Natural killer cell treated with Interleukin-12 subunit alpha and Interleukin-12 subunit beta and Interleukin-15 and Interleukin-18, amount 100 ng/mL, for 72 hours (primary cell): ENCODE data around the gene RERE. TPM values are rescaled to one million over a fixed set of nuclear protein-coding genes. Genes with fewer than 3 reads are reported as not detected.
"Not testable (repeated sequence)": the region's sequence is repeated elsewhere in the genome, so short reads cannot be mapped to it uniquely, and the experiment has no call there.

ENCODE experiments used
- ATAC-seq, 2 donors: fragments of 150-1000 bp; cut with Tn5 transposase in 1 of 2; sonication (Bioruptor Pico), chemical (Tn5 transposase) in 1 of 2; 2 replicates each; pipeline ENCODE4 v1.10.0; 2021
- DNase-seq: peaks from one replicate; pipeline ENCODE4 v3.0.0; 2022; ENCODE audit warnings: low spot score
- H3K27ac Mint-ChIP-seq, 2 donors: 1 replicate in 1 of 2; 2 replicates in 1 of 2; pipeline ENCODE4 v1.8.0; 2022; ENCODE audit warnings: mixed read lengths in 2 of 2, mild to moderate bottlenecking in 1 of 2, moderate library complexity in 1 of 2
- H3K27me3 Mint-ChIP-seq, 2 donors: 1 replicate in 1 of 2; 2 replicates in 1 of 2; pipeline ENCODE4 v1.8.0; 2022; ENCODE audit warnings: mixed read lengths in 2 of 2
- H3K36me3 Mint-ChIP-seq: one replicate; pipeline ENCODE4 v1.8.0; 2022; ENCODE audit warnings: mixed read lengths
- H3K4me1 Mint-ChIP-seq, 2 donors: 1 replicate in 1 of 2; 2 replicates in 1 of 2; pipeline ENCODE4 v1.8.0; 2022; ENCODE audit warnings: low read depth in 2 of 2, mixed read lengths in 2 of 2, mild to moderate bottlenecking in 1 of 2
- H3K4me3 Mint-ChIP-seq: one replicate; pipeline ENCODE4 v1.8.0; 2022; ENCODE audit warnings: mixed read lengths
- H3K9me3 Mint-ChIP-seq: 2 replicates; pipeline ENCODE4 v1.8.0; 2022; ENCODE audit warnings: mixed read lengths
- total RNA-seq, 2 donors: library from RNA; stranded (reverse); gene quantifications; one replicate each; pipeline ENCODE4 v1.2.3, GENCODE V29; 2022

The RERE gene
- total RNA-seq, 2 donors from 2014 or later: 38.2 to 72.4 TPM

DNA sequence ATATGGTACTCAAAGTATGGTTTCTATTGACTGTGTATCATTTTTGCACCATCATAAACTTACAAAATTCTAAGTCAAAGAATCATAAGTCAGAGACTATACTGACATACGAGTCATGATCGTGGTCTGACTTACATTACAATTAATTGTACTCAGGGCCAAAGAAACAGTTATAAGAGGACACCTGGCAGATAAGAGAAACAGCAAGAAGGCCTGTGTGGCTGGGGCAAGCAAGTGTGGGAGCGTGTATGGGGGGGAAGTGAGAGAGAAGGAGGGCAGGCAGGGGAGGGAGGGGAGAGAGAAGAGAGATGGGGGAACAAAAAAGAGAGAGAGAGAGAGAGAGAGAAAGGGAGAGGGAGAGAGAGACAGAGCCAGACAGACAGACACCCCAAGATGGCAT lies 70.9 kb downstream of the RERE start:
- ATAC-seq (no peak), DNase-seq (no peak)
- no peaks in the 10 kb centered on the region for H3K36me3 Mint-ChIP-seq
- no peak overlapping the region for H3K4me3 Mint-ChIP-seq
- H3K27ac Mint-ChIP-seq: no peak overlapping the region
- H3K9me3 Mint-ChIP-seq: no peaks in the 10 kb centered on the region
- peaks cover 0 to 4% of the 10 kb centered on the region in 2 donors for H3K4me1 Mint-ChIP-seq
- no peaks in the 10 kb centered on the region for H3K27me3 Mint-ChIP-seq

DNA sequence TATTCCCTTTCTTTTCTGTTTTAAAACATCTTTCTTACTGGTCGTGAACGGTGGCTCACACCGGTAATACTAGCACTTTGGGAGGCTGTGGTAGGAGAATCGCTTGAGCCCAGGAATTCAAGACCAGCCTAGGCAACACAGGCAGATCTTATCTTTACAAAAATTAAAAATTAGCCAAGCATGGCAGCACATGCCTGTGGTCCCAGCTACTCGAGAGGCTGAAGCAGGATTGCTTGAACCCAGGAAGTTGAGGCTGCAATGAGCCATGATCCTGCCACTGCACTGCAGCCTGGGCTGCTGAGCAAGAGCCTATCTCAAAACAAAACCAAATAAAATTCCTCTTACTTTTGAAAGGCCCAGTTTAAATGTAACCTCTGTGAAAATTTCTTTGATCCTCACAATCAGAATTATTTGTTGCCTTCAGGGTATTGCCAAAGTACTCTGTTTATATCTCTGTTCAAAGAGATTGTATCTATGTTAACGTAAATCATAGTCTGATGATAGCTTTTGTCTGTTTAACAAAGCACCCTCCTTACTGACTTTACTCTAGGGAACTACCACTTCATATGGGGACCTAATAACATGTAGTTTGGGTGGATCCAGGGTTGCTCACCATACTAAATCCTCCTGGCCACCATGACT lies 71.6 kb downstream of the RERE start:
- Mint-ChIP-seq H3K27me3 (no peaks in the 10 kb centered on the region), H3K9me3 (no peaks in the 10 kb centered on the region), H3K4me3 (no peak overlapping the region), H3K4me1 (peaks cover 0 to 4% of the 10 kb centered on the region in 2 donors), H3K27ac (no peak overlapping the region), H3K36me3 (no peaks in the 10 kb centered on the region)
- DNase-seq (no peak), ATAC-seq (no peak)

DNA sequence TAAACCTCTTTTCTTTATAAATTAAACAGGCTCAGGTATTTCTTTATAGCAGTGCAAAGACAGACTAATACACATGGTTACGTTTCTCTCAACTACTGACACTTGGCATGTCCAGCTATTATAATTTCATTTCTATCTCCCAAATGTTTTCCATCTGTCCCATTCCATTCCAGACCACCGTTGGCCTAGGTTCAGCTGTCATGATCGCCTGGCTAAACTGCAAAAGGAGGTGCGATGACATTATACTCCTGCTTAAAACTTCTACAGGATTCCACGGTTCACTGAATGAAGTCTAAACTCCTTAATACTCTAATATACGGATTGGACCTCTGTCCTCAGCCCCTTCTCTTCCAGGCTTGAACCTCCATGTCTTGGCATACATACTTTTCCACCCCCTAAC lies 72.1 kb downstream of the RERE start:
- H3K4me3 Mint-ChIP-seq: no peak overlapping the region
- DNase-seq (no peak), ATAC-seq (no peak)
- H3K36me3 Mint-ChIP-seq: no peaks in the 10 kb centered on the region
- H3K4me1 Mint-ChIP-seq: peaks cover 0 to 4% of the 10 kb centered on the region in 2 donors
- no peaks in the 10 kb centered on the region for H3K27me3 Mint-ChIP-seq
- H3K9me3 Mint-ChIP-seq: no peaks in the 10 kb centered on the region
- H3K27ac Mint-ChIP-seq: no peak overlapping the region

DNA sequence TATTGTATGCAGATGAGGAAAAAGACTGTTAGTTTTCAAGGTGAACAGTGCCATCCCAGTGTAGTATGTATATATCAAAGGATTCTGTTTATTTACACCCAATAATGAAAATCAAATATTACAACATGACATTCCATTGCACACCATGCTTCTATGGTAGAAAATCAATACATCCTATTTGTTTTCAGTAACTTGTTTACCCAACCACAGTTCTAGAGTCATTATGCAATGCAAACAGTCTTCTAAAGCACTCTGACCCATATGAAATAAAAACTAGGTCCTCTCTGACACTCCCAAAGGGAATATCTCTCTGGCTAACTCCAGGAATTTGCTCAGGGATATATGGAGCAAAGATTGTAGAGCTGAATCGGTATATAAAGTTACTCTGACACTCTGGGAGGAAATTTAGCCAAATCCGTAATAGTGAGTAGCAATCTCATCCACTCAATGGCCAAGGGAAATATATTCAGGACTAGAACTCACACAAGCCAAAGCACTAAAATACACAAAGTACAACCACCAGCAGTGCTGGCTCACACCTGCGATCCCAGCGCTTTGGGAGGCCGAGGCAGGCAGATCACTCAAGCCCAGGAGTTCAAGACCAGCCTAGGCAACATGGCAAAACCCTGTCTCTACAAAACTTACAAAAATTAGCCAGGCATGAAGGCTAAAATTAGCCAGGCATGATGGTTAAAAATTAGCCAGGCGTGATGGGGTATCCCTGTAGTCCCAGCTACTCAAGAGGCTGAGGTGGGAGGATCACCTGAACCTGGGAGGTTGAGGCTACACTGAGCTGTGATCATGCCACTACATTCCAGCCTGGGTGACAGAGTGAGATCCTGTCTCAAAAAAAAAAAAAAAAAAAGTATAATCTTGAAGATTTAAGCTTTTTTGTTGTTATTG lies 75.2 kb downstream of the RERE start:
- Mint-ChIP-seq H3K36me3 (peaks cover 7% of the 10 kb centered on the region), H3K4me3 (no peak overlapping the region), H3K9me3 (peaks cover 4% of the 10 kb centered on the region), H3K27me3 (no peaks in the 10 kb centered on the region), H3K27ac (no peak overlapping the region), H3K4me1 (peaks cover 0 to 13% of the 10 kb centered on the region in 2 donors)
- ATAC-seq (no peak), DNase-seq (no peak)

DNA sequence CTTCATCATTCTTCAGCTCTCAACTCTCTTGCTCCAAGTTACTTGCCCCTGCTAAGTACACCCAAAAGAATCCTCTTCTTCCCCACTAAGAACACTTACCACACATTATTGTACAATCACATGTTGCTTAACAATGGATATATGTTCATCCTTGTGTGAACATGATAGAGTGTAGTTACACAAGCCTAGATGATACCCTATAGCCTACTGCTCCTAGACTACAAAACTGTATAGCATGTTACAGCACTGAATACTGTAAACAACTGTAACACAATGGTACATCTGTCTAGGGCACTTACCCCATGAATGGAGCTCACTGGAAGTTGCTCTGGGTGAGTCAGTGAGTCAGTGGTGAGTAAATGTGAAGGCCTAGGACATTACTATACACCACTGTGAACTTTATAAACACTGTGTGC lies 77.4 kb downstream of the RERE start:
- peaks cover 7% of the 10 kb centered on the region for H3K36me3 Mint-ChIP-seq
- ATAC-seq (no peak), DNase-seq (no peak)
- peaks cover 4% of the 10 kb centered on the region for H3K9me3 Mint-ChIP-seq
- H3K27ac Mint-ChIP-seq: no peak overlapping the region
- H3K4me1 Mint-ChIP-seq: peaks cover 0 to 10% of the 10 kb centered on the region in 2 donors
- no peak overlapping the region for H3K4me3 Mint-ChIP-seq
- H3K27me3 Mint-ChIP-seq: no peaks in the 10 kb centered on the region

DNA sequence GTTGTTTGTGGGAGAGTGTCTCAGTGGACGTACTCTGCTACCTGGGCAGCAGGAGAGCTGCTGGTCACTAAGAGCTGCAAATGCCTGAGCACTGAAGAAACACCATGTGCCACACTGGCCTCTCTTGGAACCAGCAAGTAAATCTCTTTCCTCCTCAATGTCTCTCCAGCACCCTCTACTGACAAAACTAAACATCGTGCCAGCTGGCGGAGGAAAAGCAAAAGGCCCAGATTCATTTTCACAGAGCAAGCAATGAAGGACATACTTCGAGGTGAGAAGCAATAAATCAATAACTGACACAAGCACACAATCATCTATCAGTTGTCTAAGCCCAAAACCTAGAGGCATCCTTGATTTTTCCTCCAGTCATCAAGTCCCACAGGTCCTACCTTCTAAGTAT lies 78.1 kb downstream of the RERE start:
- H3K4me1 Mint-ChIP-seq: peaks cover 0 to 10% of the 10 kb centered on the region in 2 donors
- no peak overlapping the region for H3K4me3 Mint-ChIP-seq
- peaks cover 7% of the 10 kb centered on the region for H3K36me3 Mint-ChIP-seq
- no peak overlapping the region for H3K27ac Mint-ChIP-seq
- H3K9me3 Mint-ChIP-seq: peaks cover 4% of the 10 kb centered on the region
- no peaks in the 10 kb centered on the region for H3K27me3 Mint-ChIP-seq
- ATAC-seq (no peak), DNase-seq (no peak)

DNA sequence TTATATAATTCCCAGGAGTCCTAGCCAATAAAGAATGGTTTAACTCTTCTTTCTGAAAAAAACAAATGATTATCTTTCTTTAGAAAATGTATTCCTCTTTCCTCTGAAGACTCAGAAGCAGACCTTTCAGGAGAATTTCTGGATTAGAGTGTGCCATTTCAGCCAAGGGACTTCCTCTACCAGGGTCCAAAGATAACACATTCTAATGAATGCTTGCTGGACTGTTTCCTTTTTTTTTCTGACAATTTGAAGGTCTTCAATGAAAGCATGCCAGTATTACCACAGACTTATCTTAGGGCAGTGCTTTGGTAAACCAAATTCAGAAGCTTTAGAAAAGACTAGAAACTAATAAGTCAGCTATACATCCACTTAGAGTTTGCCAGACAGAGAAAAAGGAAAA lies 80.5 kb downstream of the RERE start:
- Mint-ChIP-seq H3K9me3 (peaks cover 4% of the 10 kb centered on the region), H3K27me3 (no peaks in the 10 kb centered on the region), H3K4me3 (no peak overlapping the region), H3K27ac (no peak overlapping the region), H3K4me1 (peaks cover 0 to 10% of the 10 kb centered on the region in 2 donors), H3K36me3 (peaks cover 7% of the 10 kb centered on the region)
- no peak for DNase-seq
- no peak for ATAC-seq

DNA sequence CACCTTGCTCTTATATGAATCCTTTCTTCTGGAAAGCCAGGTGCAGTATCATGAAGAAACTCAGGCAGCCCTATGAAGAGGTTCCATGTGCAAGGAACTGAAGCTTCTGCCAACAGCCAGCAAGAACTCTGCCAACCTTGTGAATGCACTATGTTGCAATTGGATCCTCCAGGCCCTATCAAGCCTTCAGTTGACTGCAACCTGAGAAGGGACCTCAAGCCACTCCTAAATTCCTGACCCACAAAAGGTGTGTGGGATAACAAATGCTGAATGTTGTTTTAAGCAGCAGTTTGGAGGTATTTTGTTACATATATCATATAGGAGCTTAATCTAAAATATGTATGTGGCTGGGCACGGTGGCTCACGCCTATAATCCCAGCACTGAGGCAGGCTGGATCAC lies 84.0 kb downstream of the RERE start:
- Mint-ChIP-seq H3K4me1 (peaks cover 0 to 3% of the 10 kb centered on the region in 2 donors), H3K9me3 (no peaks in the 10 kb centered on the region), H3K27ac (no peak overlapping the region), H3K27me3 (no peaks in the 10 kb centered on the region), H3K36me3 (no peaks in the 10 kb centered on the region), H3K4me3 (no peak overlapping the region)
- DNase-seq: no peak
- ATAC-seq: no peak

DNA sequence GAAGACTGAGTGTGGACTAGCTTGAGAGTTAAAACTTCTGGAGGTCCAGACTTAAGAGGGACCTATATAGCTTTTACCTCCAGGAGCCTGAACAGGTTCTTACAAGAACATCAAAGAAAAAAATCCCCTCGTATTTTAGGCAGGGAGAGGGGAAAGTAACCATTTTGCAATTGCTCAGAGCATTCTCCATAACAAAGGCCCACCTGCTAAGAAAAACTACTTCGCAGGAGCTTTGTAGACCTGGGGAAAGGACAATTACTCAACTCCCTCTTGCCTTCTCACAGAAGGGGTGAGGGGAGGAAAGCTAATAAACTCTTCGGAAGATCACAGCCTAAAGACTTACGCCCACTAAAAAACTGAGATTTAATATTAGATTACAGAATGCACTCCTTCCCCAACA lies 86.3 kb downstream of the RERE start:
- H3K27me3 Mint-ChIP-seq: no peaks in the 10 kb centered on the region
- no peaks in the 10 kb centered on the region for H3K9me3 Mint-ChIP-seq
- H3K27ac Mint-ChIP-seq: no peak overlapping the region
- no peak for ATAC-seq
- H3K4me3 Mint-ChIP-seq: no peak overlapping the region
- no peak for DNase-seq
- H3K4me1 Mint-ChIP-seq: peaks cover 0 to 7% of the 10 kb centered on the region in 2 donors
- H3K36me3 Mint-ChIP-seq: no peaks in the 10 kb centered on the region

DNA sequence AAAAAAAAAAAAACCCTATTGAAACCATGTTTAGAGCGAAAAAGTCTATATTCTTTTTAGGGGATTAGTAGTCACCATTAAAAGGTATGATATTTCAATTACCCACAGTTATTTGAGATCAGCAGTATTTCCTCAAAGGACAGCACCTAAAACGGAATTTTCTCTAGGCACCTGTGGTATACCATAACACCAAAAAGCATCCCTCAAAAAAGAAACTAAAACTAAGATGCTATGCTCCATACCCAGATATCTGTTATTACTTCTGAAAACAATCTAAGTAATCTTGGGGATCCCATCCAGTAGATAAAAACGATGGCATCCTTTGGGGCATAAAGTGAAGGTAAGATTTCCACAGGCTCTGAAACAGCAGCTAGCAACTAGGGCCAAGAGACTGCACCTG lies 89.0 kb downstream of the RERE start:
- no peak for ATAC-seq
- Mint-ChIP-seq H3K9me3 (no peaks in the 10 kb centered on the region), H3K4me3 (no peak overlapping the region), H3K36me3 (no peaks in the 10 kb centered on the region), H3K4me1 (peaks cover 0 to 7% of the 10 kb centered on the region in 2 donors), H3K27me3 (no peaks in the 10 kb centered on the region), H3K27ac (no peak overlapping the region)
- no peak for DNase-seq

DNA sequence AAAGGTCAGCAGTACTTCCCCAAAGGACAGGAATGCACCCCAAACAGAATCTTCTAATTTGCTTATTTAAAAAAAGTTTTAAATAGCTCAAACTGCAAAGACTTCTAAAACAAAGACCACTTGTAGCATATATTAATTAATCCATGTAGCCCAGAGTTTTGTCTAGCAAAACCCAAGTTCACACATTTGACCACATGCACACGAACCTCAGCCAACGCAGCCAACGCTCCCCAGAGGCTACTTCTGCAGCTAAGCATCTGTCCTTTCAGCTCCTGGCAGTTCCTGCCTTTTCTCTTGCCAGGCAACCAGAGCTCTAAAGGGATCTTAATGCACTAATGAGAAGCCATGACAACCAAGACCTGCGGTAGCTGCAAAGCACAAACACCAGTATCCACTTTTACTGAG lies 89.6 kb downstream of the RERE start:
- Mint-ChIP-seq H3K27ac (no peak overlapping the region), H3K4me3 (no peak overlapping the region), H3K9me3 (no peaks in the 10 kb centered on the region), H3K36me3 (no peaks in the 10 kb centered on the region), H3K4me1 (peaks cover 2 to 9% of the 10 kb centered on the region in 2 donors), H3K27me3 (no peaks in the 10 kb centered on the region)
- DNase-seq: no peak
- no peak for ATAC-seq

DNA sequence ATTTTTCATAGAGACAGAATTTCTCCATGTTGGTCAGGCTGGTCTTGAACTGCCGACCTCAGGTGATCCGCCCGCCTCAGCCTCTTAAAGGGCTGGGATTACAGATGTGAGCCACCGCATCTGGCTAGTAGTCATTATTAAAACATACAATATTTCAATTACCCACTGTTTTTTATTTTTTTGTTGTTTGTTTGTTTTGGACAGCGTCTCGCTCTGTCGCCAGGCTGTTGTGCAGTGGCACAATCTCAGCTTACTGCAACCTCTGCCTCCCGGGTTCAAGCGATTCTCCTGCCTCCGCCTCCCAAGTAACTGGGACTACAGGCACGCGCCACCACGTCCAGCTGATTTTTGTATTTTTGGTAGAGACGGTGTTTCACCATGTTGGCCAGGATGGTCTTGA lies 90.1 kb downstream of the RERE start:
- ATAC-seq, H3K27me3 Mint-ChIP-seq, H3K36me3 Mint-ChIP-seq, H3K27ac Mint-ChIP-seq, H3K4me3 Mint-ChIP-seq, H3K9me3 Mint-ChIP-seq, DNase-seq: not testable (repeated sequence)
- H3K4me1 Mint-ChIP-seq: peaks cover 4 to 11% of the 10 kb centered on the region in 2 donors

DNA sequence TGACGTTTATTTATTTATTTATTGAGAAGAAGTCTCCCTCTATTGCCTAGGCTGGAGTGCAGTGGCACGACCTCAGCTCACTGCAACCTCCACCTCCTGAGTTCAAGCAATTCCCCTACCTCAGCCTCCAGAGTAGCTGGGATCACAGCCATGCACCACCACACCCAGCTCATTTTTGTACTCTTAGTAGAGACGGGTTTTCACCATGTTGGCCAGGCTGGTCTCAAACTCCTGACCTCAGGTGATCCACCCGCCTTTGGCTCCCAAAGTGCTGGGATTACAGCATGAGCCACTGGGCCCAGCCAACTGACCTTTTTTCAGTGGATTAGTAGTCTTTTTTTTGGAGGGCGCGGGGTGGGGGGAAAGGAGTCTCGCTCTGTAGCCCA lies 90.6 kb downstream of the RERE start:
- not testable (repeated sequence) for H3K27ac Mint-ChIP-seq, H3K9me3 Mint-ChIP-seq, H3K4me3 Mint-ChIP-seq, H3K36me3 Mint-ChIP-seq, H3K27me3 Mint-ChIP-seq, DNase-seq, ATAC-seq
- H3K4me1 Mint-ChIP-seq: peaks cover 10 to 15% of the 10 kb centered on the region in 2 donors

DNA sequence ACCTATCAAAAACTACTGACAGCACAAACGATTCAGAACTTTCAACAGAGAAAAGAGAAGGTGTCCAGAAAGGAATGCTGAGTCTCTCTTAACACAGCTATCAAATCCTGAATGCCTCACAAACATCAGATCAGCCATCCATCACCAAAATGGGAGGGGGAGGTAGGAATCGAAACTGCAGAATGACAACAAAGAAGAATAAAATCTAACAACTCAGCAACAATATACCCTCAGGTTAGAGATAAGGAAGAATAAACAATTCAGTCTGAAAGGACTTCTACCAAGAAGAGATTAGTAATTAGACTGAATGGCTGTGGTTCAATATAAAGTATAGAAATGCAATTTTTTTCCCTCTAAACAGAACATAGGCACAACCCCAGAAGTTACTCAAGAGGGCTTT lies 94.4 kb downstream of the RERE start:
- DNase-seq (no peak), ATAC-seq (no peak)
- H3K9me3 Mint-ChIP-seq: no peaks in the 10 kb centered on the region
- H3K4me3 Mint-ChIP-seq: no peak overlapping the region
- peak overlapping the region in 1 of 2 donors; percentile 28 for H3K27ac Mint-ChIP-seq
- H3K36me3 Mint-ChIP-seq: no peaks in the 10 kb centered on the region
- no peaks in the 10 kb centered on the region for H3K27me3 Mint-ChIP-seq
- peaks cover 10 to 12% of the 10 kb centered on the region in 2 donors for H3K4me1 Mint-ChIP-seq
